Activated CD4-positive, alpha-beta memory T cell treated with anti-CD3 and anti-CD28 coated beads for 36 hours (primary cell): ENCODE measurements around the gene ADGRF4. TPM values are rescaled to one million over a fixed set of nuclear protein-coding genes. Genes with fewer than 3 reads are reported as not detected.

Source experiments
- CTCF ChIA-PET: fragments of 350-600 bp; sonication (Branson Sonifier 250); formaldehyde crosslinking; loops from one replicate; lab custom pipeline; 2021; ENCODE audit warnings: antibody characterized with exemption, inconsistent platforms; lab: Charles Lee
- POLR2A ChIA-PET: fragments of 350-600 bp; sonication (Branson Sonifier 250); formaldehyde crosslinking; loops from one replicate; lab custom pipeline; 2021; ENCODE audit warnings: antibody characterized with exemption; lab: Charles Lee
- DNase-seq: peaks from one replicate; pipeline ENCODE4 v3.0.0-alpha.2; 2020
- H3K27ac Mint-ChIP-seq: one replicate; pipeline ENCODE4 v1.8.0; 2021; ENCODE audit warnings: mixed read lengths
- H3K27me3 Mint-ChIP-seq: one replicate; pipeline ENCODE4 v1.8.0; 2021; ENCODE audit warnings: mixed read lengths
- H3K36me3 Mint-ChIP-seq: one replicate; pipeline ENCODE4 v1.8.0; 2021; ENCODE audit warnings: mixed read lengths
- H3K4me1 Mint-ChIP-seq: one replicate; pipeline ENCODE4 v1.8.0; 2021; ENCODE audit warnings: low read depth, mixed read lengths
- H3K4me3 Mint-ChIP-seq: one replicate; pipeline ENCODE4 v1.8.0; 2021; ENCODE audit warnings: mild to moderate bottlenecking, mixed read lengths
- H3K9me3 Mint-ChIP-seq: one replicate; pipeline ENCODE4 v1.8.0; 2021; ENCODE audit warnings: mixed read lengths
- intact Hi-C: fragments of 100-400 bp; cut with micrococcal nuclease; formaldehyde crosslinking; loops from one replicate; pipeline ENCODE4 v1.15.1; 2023
- total RNA-seq, 2 experiments: library from RNA; stranded (reverse); gene quantifications; one replicate each; pipeline ENCODE4 v1.2.3, GENCODE V29; 2021

Gene ADGRF4
- not detected for total RNA-seq

DNA sequence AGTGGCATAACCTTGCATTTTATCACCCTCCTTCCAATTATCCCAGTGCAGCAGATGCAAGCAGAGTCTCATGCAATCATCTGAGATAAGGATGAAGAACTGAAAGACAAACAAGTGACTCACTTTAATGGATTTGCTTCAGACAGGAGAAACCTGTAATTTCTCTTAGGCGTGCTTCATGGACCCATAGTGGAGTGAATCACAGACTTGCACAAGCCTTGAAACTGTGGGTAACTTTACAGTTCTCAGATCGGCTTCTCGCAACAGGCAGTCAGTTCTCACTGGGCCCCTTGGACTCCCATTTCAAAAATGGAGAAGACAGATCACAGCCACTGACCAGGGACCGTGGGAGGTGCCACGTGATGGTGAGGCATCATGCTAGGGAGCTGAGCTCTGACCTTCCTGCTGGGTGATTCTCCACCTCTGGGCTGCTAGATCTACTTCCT is at the start of gene ADGRF4:
TSS of gene ADGRF4 (plus strand) at position 239 of the 446 bp plus-strand sequence. CDS start 8,666 bp downstream, outside the sequence.
- intact Hi-C loops: no loop called here
- POLR2A ChIA-PET: no interaction called here
- Mint-ChIP-seq H3K27ac (no peak within 1 kb of the TSS), H3K27me3 (peaks cover 2% of the 10 kb centered on the region), H3K4me1 (no peaks in the 10 kb centered on the region), H3K36me3 (no peaks in the 10 kb centered on the region), H3K4me3 (no peak within 1 kb of the TSS), H3K9me3 (no peaks in the 10 kb centered on the region)
- DNase-seq: peak; percentile 24
- CTCF ChIA-PET: no interaction called here

- ChIA-PET POLR2A (no interaction called here), CTCF (interaction anchor here (1.0 kb wide), 1 partner anchor 20 kb away, joined by 3 read pairs; no protein-coding TSS in a partner anchor)
- no peaks in the 10 kb centered on the region for H3K27me3 Mint-ChIP-seq
- no peaks in the 10 kb centered on the region for H3K4me1 Mint-ChIP-seq
- intact Hi-C loops: loop anchor here (10.0 kb wide), 1 partner anchor 74 kb away; no protein-coding TSS in a partner anchor
- H3K27ac Mint-ChIP-seq: no peak overlapping the region
- no peaks in the 10 kb centered on the region for H3K9me3 Mint-ChIP-seq
- H3K36me3 Mint-ChIP-seq: no peaks in the 10 kb centered on the region
- no peak overlapping the region for H3K4me3 Mint-ChIP-seq
- no peak for DNase-seq
These were observed 47.6 kb upstream of the ADGRF4 start for GRCh38 chr6:47650553-47651432.

- H3K27ac Mint-ChIP-seq: no peak overlapping the region
- H3K36me3 Mint-ChIP-seq: no peaks in the 10 kb centered on the region
- ChIA-PET CTCF (no interaction called here), POLR2A (no interaction called here)
- intact Hi-C loops: loop anchor here (10.0 kb wide), 1 partner anchor 73 kb away; no protein-coding TSS in a partner anchor
- H3K4me1 Mint-ChIP-seq: no peaks in the 10 kb centered on the region
- no peaks in the 10 kb centered on the region for H3K27me3 Mint-ChIP-seq
- DNase-seq: no peak
- H3K4me3 Mint-ChIP-seq: no peak overlapping the region
- no peaks in the 10 kb centered on the region for H3K9me3 Mint-ChIP-seq
These were observed 46.9 kb upstream of the ADGRF4 start for GRCh38 chr6:47651505-47651944.

- no peak for DNase-seq
- POLR2A ChIA-PET: no interaction called here
- intact Hi-C loops: loop anchor here (10.0 kb wide), 1 partner anchor 71 kb away; no protein-coding TSS in a partner anchor
- H3K4me1 Mint-ChIP-seq: no peaks in the 10 kb centered on the region
- no peak overlapping the region for H3K4me3 Mint-ChIP-seq
- H3K9me3 Mint-ChIP-seq: no peaks in the 10 kb centered on the region
- no peaks in the 10 kb centered on the region for H3K27me3 Mint-ChIP-seq
- CTCF ChIA-PET: interaction anchor here (1.8 kb wide), 1 partner anchor 127 kb away, joined by 6 read pairs; no protein-coding TSS in a partner anchor
- H3K36me3 Mint-ChIP-seq: no peaks in the 10 kb centered on the region
- H3K27ac Mint-ChIP-seq: no peak overlapping the region
These were observed 44.7 kb upstream of the ADGRF4 start for GRCh38 chr6:47653706-47654105.

GRCh38 chr6:47654255-47654654 is 44.1 kb upstream of the ADGRF4 start:
- CTCF ChIA-PET: no interaction called here
- DNase-seq: no peak
- Mint-ChIP-seq H3K4me3 (no peak overlapping the region), H3K27ac (no peak overlapping the region), H3K4me1 (no peaks in the 10 kb centered on the region), H3K9me3 (no peaks in the 10 kb centered on the region), H3K27me3 (no peaks in the 10 kb centered on the region), H3K36me3 (no peaks in the 10 kb centered on the region)
- intact Hi-C loops: loop anchor here (10.0 kb wide), 1 partner anchor 71 kb away; no protein-coding TSS in a partner anchor
- POLR2A ChIA-PET: no interaction called here

- Mint-ChIP-seq H3K27me3 (no peaks in the 10 kb centered on the region), H3K4me3 (no peak overlapping the region), H3K9me3 (no peaks in the 10 kb centered on the region), H3K27ac (no peak overlapping the region), H3K4me1 (no peaks in the 10 kb centered on the region), H3K36me3 (no peaks in the 10 kb centered on the region)
- peak; percentile 62 for DNase-seq
- POLR2A ChIA-PET: no interaction called here
- CTCF ChIA-PET: interaction anchor here (0.8 to 1.2 kb wide), 2 partner anchors 24 to 125 kb away, joined by 3 to 12 read pairs; no protein-coding TSS in a partner anchor
- intact Hi-C loops: loop anchor here (5.0 to 10.0 kb wide), 2 partner anchors 69 to 86 kb away; no protein-coding TSS in a partner anchor
These were observed 42.4 kb upstream of the ADGRF4 start for GRCh38 chr6:47655719-47656595.

DNA sequence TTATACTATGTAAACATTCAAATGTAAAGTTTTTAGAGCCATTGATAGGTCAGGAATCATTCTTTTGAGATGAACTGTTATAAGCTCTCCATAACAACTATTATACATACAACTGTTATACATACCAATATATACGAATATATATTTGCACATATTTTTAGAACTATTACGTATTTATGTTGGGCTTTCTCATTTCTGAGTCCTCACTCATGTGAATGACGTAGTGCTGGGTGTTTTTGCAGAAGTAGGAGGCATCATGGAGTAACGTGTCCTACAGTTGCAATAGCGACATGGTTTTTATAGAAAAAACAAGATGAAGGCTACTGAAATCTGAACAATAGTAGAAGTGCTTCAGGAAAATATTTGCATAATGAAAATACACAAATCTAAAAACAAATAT is 36.4 kb upstream of the ADGRF4 start:
- H3K27ac Mint-ChIP-seq: no peak overlapping the region
- no peak for DNase-seq
- H3K9me3 Mint-ChIP-seq: no peaks in the 10 kb centered on the region
- no peaks in the 10 kb centered on the region for H3K36me3 Mint-ChIP-seq
- intact Hi-C loops: no loop called here
- ChIA-PET CTCF (no interaction called here), POLR2A (no interaction called here)
- no peak overlapping the region for H3K4me3 Mint-ChIP-seq
- peaks cover 3% of the 10 kb centered on the region for H3K27me3 Mint-ChIP-seq
- no peaks in the 10 kb centered on the region for H3K4me1 Mint-ChIP-seq

DNA sequence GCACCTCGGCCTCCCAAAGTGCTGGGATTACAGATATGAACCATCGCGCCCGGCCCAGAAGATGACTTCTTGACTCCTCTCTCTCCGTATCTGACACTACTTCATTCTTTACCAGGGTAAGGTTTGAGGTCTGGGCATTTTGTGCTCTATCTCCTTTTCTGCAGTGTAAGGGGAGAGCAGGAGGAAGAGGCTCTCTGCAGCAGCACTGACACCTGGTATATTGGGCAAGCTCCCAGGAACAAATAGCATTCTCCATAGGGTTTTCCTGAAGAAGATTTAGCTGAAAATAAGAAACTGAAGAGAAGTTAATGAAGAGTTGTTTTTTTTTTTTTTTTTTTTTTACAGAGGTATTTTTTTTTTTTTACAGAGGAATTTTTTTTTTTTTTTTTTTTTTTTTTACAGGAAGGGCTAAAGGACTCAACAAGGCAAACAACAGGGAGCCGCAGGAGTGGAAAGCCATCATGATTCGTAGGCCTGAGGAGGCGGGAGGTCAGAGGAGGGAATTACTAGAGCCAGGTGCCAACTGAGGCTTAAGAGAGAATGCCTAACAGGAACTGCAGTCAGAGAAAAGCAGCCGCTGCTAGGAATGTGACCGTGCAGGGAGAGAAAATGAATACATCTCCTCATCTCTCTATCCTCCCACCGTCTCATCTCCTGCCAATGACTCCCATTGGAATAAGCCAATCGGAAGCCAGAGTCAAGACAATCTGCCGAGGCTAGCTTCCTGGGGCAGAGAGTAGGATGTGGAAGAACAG is 34.7 kb upstream of the ADGRF4 start:
- H3K4me3 Mint-ChIP-seq: no peak overlapping the region
- H3K27ac Mint-ChIP-seq: no peak overlapping the region
- peaks cover 10% of the 10 kb centered on the region for H3K27me3 Mint-ChIP-seq
- H3K4me1 Mint-ChIP-seq: no peaks in the 10 kb centered on the region
- no peaks in the 10 kb centered on the region for H3K36me3 Mint-ChIP-seq
- POLR2A ChIA-PET: no interaction called here
- CTCF ChIA-PET: no interaction called here
- intact Hi-C loops: no loop called here
- H3K9me3 Mint-ChIP-seq: no peaks in the 10 kb centered on the region
- no peak for DNase-seq

GRCh38 chr6:47665112-47665511 is 33.3 kb upstream of the ADGRF4 start:
- Mint-ChIP-seq H3K27ac (no peak overlapping the region), H3K9me3 (no peaks in the 10 kb centered on the region), H3K36me3 (no peaks in the 10 kb centered on the region), H3K4me3 (no peak overlapping the region), H3K4me1 (no peaks in the 10 kb centered on the region), H3K27me3 (peaks cover 19% of the 10 kb centered on the region)
- no peak for DNase-seq
- intact Hi-C loops: no loop called here
- CTCF ChIA-PET: no interaction called here
- POLR2A ChIA-PET: no interaction called here

- ChIA-PET POLR2A (no interaction called here), CTCF (interaction anchor here (0.8 kb wide), 1 partner anchor 38 kb away, joined by 3 read pairs; no protein-coding TSS in a partner anchor)
- DNase-seq: no peak
- Mint-ChIP-seq H3K36me3 (no peaks in the 10 kb centered on the region), H3K27ac (no peak overlapping the region), H3K9me3 (no peaks in the 10 kb centered on the region), H3K4me3 (no peak overlapping the region), H3K4me1 (no peaks in the 10 kb centered on the region), H3K27me3 (peaks cover 23% of the 10 kb centered on the region)
- intact Hi-C loops: no loop called here
These were observed 28.5 kb upstream of the ADGRF4 start for GRCh38 chr6:47669684-47670513.

DNA sequence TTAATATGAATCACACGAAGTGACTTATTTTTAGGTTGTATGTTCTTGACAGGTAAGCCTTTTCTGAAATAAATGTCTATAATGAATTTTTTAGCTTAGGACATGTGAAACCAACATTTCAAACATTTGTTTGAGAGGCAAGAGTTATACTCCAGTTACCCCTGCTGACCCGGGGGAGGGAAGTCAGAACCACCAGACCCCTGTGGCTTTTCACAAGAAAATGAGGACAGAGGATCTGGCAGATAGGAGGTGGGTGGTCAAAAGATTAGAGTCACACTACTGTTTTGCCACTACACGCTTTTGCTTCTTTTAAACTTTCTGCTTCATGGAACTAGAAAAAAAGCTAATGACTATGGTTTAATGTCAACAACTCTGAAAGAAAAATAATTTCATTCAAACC is 27.5 kb upstream of the ADGRF4 start:
- no peak for DNase-seq
- CTCF ChIA-PET: no interaction called here
- intact Hi-C loops: no loop called here
- no peak overlapping the region for H3K27ac Mint-ChIP-seq
- H3K36me3 Mint-ChIP-seq: no peaks in the 10 kb centered on the region
- no peaks in the 10 kb centered on the region for H3K4me1 Mint-ChIP-seq
- no peaks in the 10 kb centered on the region for H3K9me3 Mint-ChIP-seq
- H3K4me3 Mint-ChIP-seq: no peak overlapping the region
- POLR2A ChIA-PET: no interaction called here
- H3K27me3 Mint-ChIP-seq: peaks cover 20% of the 10 kb centered on the region
